SK-N-MC (cell line): ENCODE data around the gene BICC1.

Source experiments
- FOXP2 ChIP-seq: optimal IDR thresholded peaks from 2 replicates; pipeline ENCODE3; 2011; ENCODE audit warnings: mild to moderate bottlenecking, moderate library complexity; ENCODE audit not compliant: insufficient read depth; ENCODE audit errors: extremely low read length, control extremely low read depth
- POLR2AphosphoS5 ChIP-seq: IDR thresholded peaks from 2 replicates; pipeline ENCODE4 v1.6.1; 2012; ENCODE audit warnings: mild to moderate bottlenecking, low read depth, low read length, borderline replicate concordance

DNA sequence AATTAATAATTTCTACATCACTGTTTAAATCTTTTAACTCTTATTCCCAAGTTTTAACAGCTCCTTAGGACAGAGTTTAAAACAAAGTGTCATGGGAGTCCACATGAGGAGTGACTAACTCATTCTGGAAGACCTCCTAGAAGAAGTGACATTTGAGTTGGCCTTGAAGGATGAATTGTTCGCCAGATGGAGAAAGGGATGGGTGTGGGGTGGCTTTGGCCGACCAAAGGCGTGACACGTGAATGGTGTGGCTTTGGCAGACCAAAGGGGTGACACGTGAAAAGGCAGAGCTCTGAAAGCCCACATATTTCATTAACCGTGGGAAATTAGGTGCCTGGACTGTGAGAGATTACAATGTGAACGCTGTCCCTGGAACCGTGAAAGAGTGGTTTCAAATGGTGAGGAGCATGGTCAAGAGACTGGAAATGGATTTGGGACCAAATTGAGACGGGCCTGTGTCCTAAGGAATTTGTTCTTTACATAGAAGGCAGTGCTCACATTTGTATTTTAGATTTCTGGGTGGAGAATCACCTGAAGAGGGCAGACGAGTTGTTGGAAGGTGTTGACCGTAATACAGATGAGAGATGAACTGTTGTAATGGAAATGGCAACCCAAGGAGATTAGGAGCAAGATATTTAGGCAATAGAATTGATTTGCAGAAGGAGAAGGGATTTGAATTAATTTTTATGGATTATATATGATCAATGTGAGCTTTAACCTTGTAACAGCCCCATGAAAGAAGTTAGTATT lies 228.1 kb downstream of the BICC1 start:
- TF ChIP-seq FOXP2 = no peak
- no peak for TF ChIP-seq POLR2AphosphoS5
